ENCODE data around the gene ECD.

Gene ECD

GRCh38 chr10:73167783-73168464 lies at the start of gene ECD, which contains the start of gene FAM149B1:
ECD (minus strand) TSS chr10:73168008; CDS start chr10:73163937, 4,071 bp downstream.
FAM149B1 (plus strand) TSS chr10:73168119; CDS start chr10:73168340, 221 bp downstream.
- peak; percentile 96 for DNase-seq

- no peak for DNase-seq
These were observed 47.9 kb upstream of the ECD start for GRCh38 chr10:73215749-73216148.

- DNase-seq: peak; percentile 71
These were observed 43.5 kb upstream of the ECD start for GRCh38 chr10:73211106-73211811.

GRCh38 chr10:73210395-73211105 lies 42.7 kb upstream of the ECD start:
- DNase-seq: no peak

GRCh38 chr10:73209705-73210104 lies 41.9 kb upstream of the ECD start:
- DNase-seq: no peak

GRCh38 chr10:73207883-73208282 lies 40.1 kb upstream of the ECD start:
- no peak for DNase-seq

GRCh38 chr10:73206385-73206784 lies 38.6 kb upstream of the ECD start:
- no peak for DNase-seq

- no peak for DNase-seq
These were observed 38.1 kb upstream of the ECD start for GRCh38 chr10:73205890-73206289.

GRCh38 chr10:73205081-73205480 lies 37.3 kb upstream of the ECD start:
- no peak for DNase-seq

GRCh38 chr10:73190188-73190587 lies 22.4 kb upstream of the ECD start:
- no peak for DNase-seq

- no peak for DNase-seq
These were observed 18.5 kb upstream of the ECD start for GRCh38 chr10:73186266-73186665.

GRCh38 chr10:73183667-73184281 lies 16.0 kb upstream of the ECD start:
- no peak for DNase-seq

GRCh38 chr10:73182568-73182967 lies 14.8 kb upstream of the ECD start:
- no peak for DNase-seq

- DNase-seq: no peak
These were observed 6.5 kb upstream of the ECD start for GRCh38 chr10:73174148-73174925.

GRCh38 chr10:73172867-73173266 lies 5.1 kb upstream of the ECD start:
- no peak for DNase-seq

GRCh38 chr10:73169320-73169719 lies 1.5 kb upstream of the ECD start:
- DNase-seq: no peak

- no peak for DNase-seq
These were observed 626 bp upstream of the ECD start for GRCh38 chr10:73168465-73168803.

GRCh38 chr10:73167458-73167782 lies 388 bp downstream of the ECD start:
- DNase-seq: no peak

- DNase-seq: no peak
These were observed 836 bp downstream of the ECD start for GRCh38 chr10:73166972-73167371.

- DNase-seq: no peak
These were observed 4.7 kb downstream of the ECD start for GRCh38 chr10:73163096-73163495.

- DNase-seq: no peak
These were observed 6.1 kb downstream of the ECD start for GRCh38 chr10:73161662-73162061.

- no peak for DNase-seq
These were observed 6.7 kb downstream of the ECD start for GRCh38 chr10:73161079-73161478.
